HFF-Myc (cell line): ENCODE results near the gene PJA2.

ENCODE experiments used
- DNase-seq: peaks from one replicate; pipeline ENCODE4 v3.0.0-alpha.2; 2011; ENCODE audit warnings: low read depth; ENCODE audit errors: extremely low read depth
- H3K4me3 ChIP-seq: replicated peaks from 2 replicates; pipeline ENCODE4 v1.5.1; 2011; ENCODE audit warnings: low read depth, mild to moderate bottlenecking, control low read depth, low read length
- TF ChIP-seq, protein P1 (sequence below): IDR thresholded peaks from 2 replicates; pipeline ENCODE4 v1.5.1; 2012; ENCODE audit warnings: mild to moderate bottlenecking, low read depth, low read length, control low read depth; ENCODE audit errors: missing control alignments

Gene PJA2

DNA sequence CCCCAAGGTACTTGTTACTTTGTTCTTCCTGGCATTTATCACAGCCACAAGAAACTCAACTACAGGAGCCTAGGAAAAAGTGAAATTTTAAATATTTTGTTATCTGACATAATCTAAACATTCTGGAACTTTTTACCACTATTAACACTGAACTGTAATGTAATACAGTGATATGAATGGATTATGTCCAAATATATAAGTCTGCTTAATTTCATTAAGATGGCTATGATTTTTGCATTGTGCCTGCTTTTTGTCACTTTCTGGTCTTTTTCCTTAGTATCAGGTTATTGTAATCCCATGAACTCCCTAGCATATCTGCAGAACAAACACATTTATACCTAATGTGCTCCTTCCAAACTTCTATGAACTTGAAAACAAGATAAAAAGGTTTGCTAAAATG, 35.8 kb downstream of the PJA2 start:
- no peak overlapping the region for H3K4me3 ChIP-seq
- TF ChIP-seq, protein P1, sequence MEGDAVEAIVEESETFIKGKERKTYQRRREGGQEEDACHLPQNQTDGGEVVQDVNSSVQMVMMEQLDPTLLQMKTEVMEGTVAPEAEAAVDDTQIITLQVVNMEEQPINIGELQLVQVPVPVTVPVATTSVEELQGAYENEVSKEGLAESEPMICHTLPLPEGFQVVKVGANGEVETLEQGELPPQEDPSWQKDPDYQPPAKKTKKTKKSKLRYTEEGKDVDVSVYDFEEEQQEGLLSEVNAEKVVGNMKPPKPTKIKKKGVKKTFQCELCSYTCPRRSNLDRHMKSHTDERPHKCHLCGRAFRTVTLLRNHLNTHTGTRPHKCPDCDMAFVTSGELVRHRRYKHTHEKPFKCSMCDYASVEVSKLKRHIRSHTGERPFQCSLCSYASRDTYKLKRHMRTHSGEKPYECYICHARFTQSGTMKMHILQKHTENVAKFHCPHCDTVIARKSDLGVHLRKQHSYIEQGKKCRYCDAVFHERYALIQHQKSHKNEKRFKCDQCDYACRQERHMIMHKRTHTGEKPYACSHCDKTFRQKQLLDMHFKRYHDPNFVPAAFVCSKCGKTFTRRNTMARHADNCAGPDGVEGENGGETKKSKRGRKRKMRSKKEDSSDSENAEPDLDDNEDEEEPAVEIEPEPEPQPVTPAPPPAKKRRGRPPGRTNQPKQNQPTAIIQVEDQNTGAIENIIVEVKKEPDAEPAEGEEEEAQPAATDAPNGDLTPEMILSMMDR, result no peak
- no peak for DNase-seq

DNA sequence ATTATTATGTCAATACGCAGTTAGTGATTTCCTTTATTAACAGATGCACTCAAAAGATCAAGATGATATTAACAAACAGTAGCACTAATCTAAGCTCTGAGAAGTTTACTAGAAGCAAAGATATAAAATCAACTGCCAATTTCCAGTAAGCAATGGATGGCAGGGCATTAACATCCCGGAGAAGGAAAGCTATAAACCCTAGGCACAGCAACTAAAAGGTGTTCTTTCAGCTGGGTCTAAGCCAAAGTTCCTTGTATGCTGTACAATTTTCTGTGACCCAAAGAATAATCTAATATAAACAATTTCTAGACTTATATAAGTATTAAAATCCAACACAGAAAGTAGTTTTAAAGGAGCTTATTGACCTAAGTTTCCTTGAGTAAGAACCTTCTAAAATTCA, 39.4 kb downstream of the PJA2 start:
- H3K4me3 ChIP-seq, result no peak overlapping the region
- TF ChIP-seq, protein P1, result no peak
- no peak for DNase-seq

DNA sequence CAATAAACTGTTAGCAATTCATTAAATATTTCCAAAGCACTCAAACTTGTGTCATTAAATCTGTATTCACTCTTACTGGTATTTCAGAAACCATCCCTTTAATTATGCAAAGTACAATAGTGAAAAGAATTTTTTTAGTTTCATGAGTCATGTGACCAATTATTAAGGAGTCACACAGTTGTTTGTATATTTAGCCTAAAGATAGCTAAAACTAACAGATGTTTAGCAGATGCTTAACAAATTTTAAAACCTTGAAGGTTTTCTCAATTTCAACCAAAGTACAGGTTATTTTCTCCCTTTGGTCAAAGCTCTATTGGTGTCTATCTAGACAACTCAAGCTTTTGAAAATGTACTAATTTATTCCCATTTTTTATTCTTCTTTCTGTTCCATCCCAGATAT, 44.1 kb downstream of the PJA2 start:
- no peak for DNase-seq
- TF ChIP-seq, protein P1, result no peak
- no peak overlapping the region for H3K4me3 ChIP-seq

DNA sequence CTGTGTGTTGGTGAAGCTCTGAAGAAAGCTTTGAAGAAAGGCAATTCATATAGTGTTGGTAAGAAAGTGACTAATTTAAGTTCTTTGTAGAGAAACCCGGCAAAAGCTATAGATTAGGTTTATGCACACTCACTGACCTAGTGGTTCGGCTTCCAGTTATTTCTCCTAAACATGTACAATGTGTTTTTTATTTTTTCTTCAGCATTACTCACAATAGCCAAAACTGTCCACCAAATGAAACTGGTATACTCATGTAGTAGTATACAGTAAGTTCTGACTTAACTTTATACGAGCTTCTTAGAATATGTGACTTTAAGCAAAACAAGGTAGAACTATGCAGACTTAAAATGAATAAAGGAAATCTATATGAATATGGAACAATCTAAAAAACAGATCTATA, 44.8 kb downstream of the PJA2 start:
- TF ChIP-seq, protein P1, result no peak
- no peak overlapping the region for H3K4me3 ChIP-seq
- no peak for DNase-seq

DNA sequence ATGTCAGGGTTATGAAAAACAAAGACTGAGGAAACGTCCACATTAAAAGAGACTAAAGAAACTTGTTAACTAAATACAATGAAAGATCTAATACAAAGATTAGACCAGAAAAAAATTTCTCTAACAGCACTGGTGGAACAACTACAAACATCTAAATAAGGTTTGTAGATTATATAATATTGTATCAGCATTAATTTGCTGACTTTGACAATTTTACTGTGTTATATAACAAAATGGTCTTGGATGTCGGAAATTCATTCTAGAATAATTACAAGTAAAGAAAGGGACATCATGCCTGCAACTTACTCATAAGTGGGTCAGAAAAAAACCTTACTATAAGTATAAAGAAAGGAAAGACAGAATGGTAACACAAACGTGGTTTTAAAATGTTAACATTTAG, 50.1 kb downstream of the PJA2 start:
- TF ChIP-seq, protein P1, result no peak
- no peak for DNase-seq

DNA sequence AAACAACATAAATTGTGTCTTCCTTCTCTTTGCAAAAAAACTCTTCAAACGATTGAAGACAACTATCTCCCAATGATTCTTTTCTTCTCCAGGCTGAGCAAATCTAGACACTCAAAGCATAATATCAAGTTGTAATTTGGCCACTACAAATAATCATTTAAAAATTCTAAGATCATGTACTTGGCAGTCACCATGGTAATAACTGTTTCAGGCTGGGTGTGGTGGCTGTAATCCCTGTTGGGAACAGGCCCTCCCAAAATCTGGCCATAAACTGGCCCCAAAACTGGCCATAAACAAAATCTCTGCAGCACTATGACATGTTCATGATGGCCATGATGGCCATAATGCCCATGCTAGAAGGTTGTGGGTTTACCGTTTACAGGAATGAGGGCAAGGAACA, 52.0 kb downstream of the PJA2 start:
- TF ChIP-seq, protein P1, result no peak
- DNase-seq, result no peak
- H3K4me3 ChIP-seq, result no peak overlapping the region

More for the DNA sequence above, 50.1 kb downstream of the PJA2 start:
- no peak overlapping the region for H3K4me3 ChIP-seq

DNA sequence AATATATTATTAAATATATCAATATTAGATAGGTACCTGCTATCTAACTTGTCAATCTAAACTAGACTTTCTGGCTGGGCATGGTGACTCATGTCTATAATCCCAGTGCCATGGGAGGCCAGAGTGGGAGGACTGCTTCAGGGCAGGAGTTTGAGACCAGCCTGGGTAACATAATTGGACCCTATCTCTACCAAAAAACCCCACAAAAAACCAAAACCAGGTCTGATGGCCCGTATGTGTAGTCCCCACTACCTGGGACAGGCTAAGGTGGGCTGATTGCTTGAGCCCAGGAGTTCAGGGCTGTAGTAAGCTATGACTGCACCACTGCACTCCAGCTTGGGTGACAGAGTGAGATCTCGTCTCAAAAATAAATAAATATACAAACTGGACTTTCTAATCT, 55.0 kb downstream of the PJA2 start:
- TF ChIP-seq, protein P1, result no peak
- H3K4me3 ChIP-seq, result no peak overlapping the region
- DNase-seq, result no peak
